H1 (cell line): ENCODE results near the gene OR4K15. TPM values are rescaled to one million over a fixed set of nuclear protein-coding genes. Genes with fewer than 3 reads are reported as not detected.

Experiments used
- CTCF ChIA-PET: fragments of 300-600 bp; sonication (Branson Sonifier 250); formaldehyde crosslinking; loops from one replicate; lab custom pipeline; 2021; ENCODE audit not compliant: partially characterized antibody; lab: Charles Lee
- POLR2A ChIA-PET: fragments of 300-600 bp; sonication (Branson Sonifier 250); formaldehyde crosslinking; loops from one replicate; lab custom pipeline; 2021; ENCODE audit warnings: inconsistent platforms; ENCODE audit not compliant: partially characterized antibody; lab: Charles Lee
- DNase-seq, 2 experiments: peaks; one replicate each; pipeline versions ENCODE4 v3.0.0 to v3.0.0-alpha.2; 2010 to 2022; ENCODE audit warnings: low spot score in 2 of 2, low read depth in 1 of 2, mixed read lengths in 1 of 2
- FAIRE-seq: peaks from 2 replicates; lab custom pipeline; 2011; peaks lifted over from hg19 to GRCh38; lab: Jason Lieb, UNC
- H2AFZ ChIP-seq: 2 replicates; pipeline ENCODE4 v1.8.1; 2012; ENCODE audit warnings: low read length, inconsistent platforms
- H2AK5ac ChIP-seq: 2 replicates; pipeline ENCODE4 v1.6.1; 2013; ENCODE audit warnings: low read depth, low read length
- H2BK120ac ChIP-seq: replicated peaks from 2 replicates; pipeline ENCODE3; 2013; ENCODE audit warnings: low read depth, low read length, inconsistent platforms
- H2BK12ac ChIP-seq: 2 replicates; pipeline ENCODE4 v1.6.1; 2013; ENCODE audit warnings: low read depth, low read length
- H2BK15ac ChIP-seq: 2 replicates; pipeline ENCODE4 v1.6.1; 2013; ENCODE audit warnings: low read length
- H2BK20ac ChIP-seq: 2 replicates; pipeline ENCODE4 v1.6.1; 2013; ENCODE audit warnings: low read length
- H2BK5ac ChIP-seq: 2 replicates; pipeline ENCODE4 v1.6.1; 2013; ENCODE audit warnings: low read depth, low read length
- H3K14ac ChIP-seq: 2 replicates; pipeline ENCODE4 v1.6.1; 2013; ENCODE audit warnings: inconsistent platforms; ENCODE audit not compliant: insufficient read length
- H3K18ac ChIP-seq: 2 replicates; pipeline ENCODE4 v1.6.1; 2013; ENCODE audit warnings: low read length; ENCODE audit errors: extremely low read depth
- H3K23ac ChIP-seq: 2 replicates; pipeline ENCODE4 v1.6.1; 2013; ENCODE audit warnings: inconsistent platforms; ENCODE audit not compliant: insufficient read length
- H3K23me2 ChIP-seq: 2 replicates; pipeline ENCODE4 v1.6.1; 2013; ENCODE audit warnings: low read depth, low read length
- H3K27ac ChIP-seq: 2 replicates; pipeline ENCODE4 v1.6.1; 2011; ENCODE audit warnings: low read depth, low read length, inconsistent platforms
- H3K27me3 ChIP-seq, 4 experiments: replicated peaks in 1 of 4; 1 replicate in 1 of 4; 2 replicates in 3 of 4; pipeline versions ENCODE4 v1.6.1 to v1.8.1; 2011 to 2013; ENCODE audit warnings: low read length in 3 of 4, mild to moderate bottlenecking in 3 of 4, inconsistent platforms in 2 of 4, mixed read lengths in 2 of 4, moderate library complexity in 1 of 4; ENCODE audit not compliant: control insufficient read depth in 3 of 4, insufficient read depth in 3 of 4; ENCODE audit errors: extremely low read depth in 1 of 4
- H3K36me3 ChIP-seq, 4 experiments: 2 replicates each; pipeline versions ENCODE4 v1.6.1 to v1.8.1; 2011 to 2013; ENCODE audit warnings: mild to moderate bottlenecking in 4 of 4, low read length in 3 of 4, moderate library complexity in 2 of 4, control low read depth in 1 of 4, inconsistent platforms in 1 of 4; ENCODE audit not compliant: insufficient read depth in 4 of 4, control insufficient read depth in 2 of 4
- H3K4ac ChIP-seq: replicated peaks from 2 replicates; pipeline ENCODE3; 2013; ENCODE audit warnings: low read length, low read depth, mixed read lengths, inconsistent platforms; ENCODE audit not compliant: insufficient read length
- H3K4me1 ChIP-seq, 4 experiments: replicated peaks in 1 of 4; 1 replicate in 1 of 4; 2 replicates in 3 of 4; pipeline versions ENCODE4 v1.6.1 to v1.8.1; 2011 to 2013; ENCODE audit warnings: low read length in 3 of 4, inconsistent platforms in 2 of 4, mixed read lengths in 1 of 4; ENCODE audit not compliant: insufficient read depth in 4 of 4, control insufficient read depth in 3 of 4
- H3K4me2 ChIP-seq, 2 experiments: 2 replicates each; pipeline versions ENCODE4 v1.6.1 to v1.8.1; 2011 to 2013; ENCODE audit warnings: low read depth in 2 of 2, low read length in 2 of 2, control low read depth in 1 of 2, inconsistent platforms in 1 of 2, mild to moderate bottlenecking in 1 of 2; ENCODE audit not compliant: insufficient read depth in 1 of 2
- H3K4me3 ChIP-seq, 4 experiments: fragments of 200-600, 300-600 bp in 1 of 4; sonication (generic), shearing (Covaris generic), sonication (Bioruptor Twin) in 1 of 4; 2 replicates each; pipeline versions ENCODE4 v1.5.1 to v1.8.1; 2011 to 2016; ENCODE audit warnings: low read length in 4 of 4, low read depth in 3 of 4, control low read depth in 2 of 4, inconsistent platforms in 2 of 4, mild to moderate bottlenecking in 2 of 4, mixed read lengths in 1 of 4, moderate library complexity in 1 of 4; ENCODE audit not compliant: insufficient read depth in 2 of 4; ENCODE audit errors: extremely low read depth in 1 of 4
- H3K56ac ChIP-seq: replicated peaks from 2 replicates; pipeline ENCODE3; 2013; ENCODE audit warnings: low read depth, mild to moderate bottlenecking, mixed read lengths, low read length, inconsistent platforms; ENCODE audit not compliant: insufficient read length
- H3K79me1 ChIP-seq: 2 replicates; pipeline ENCODE4 v1.6.1; 2013; ENCODE audit warnings: low read depth, low read length, control low read depth
- H3K79me2 ChIP-seq, 2 experiments: 2 replicates each; pipeline versions ENCODE4 v1.6.1 to v1.8.1; 2012 to 2013; ENCODE audit warnings: low read length in 2 of 2, mild to moderate bottlenecking in 2 of 2, inconsistent platforms in 1 of 2; ENCODE audit not compliant: insufficient read depth in 2 of 2, control insufficient read depth in 1 of 2
- H3K9ac ChIP-seq, 4 experiments: replicated peaks in 1 of 4; 1 replicate in 1 of 4; 2 replicates in 3 of 4; pipeline versions ENCODE4 v1.6.1 to v1.8.1; 2011 to 2013; ENCODE audit warnings: low read depth in 3 of 4, low read length in 3 of 4, control low read depth in 2 of 4, mild to moderate bottlenecking in 2 of 4, moderate library complexity in 2 of 4, inconsistent platforms in 1 of 4; ENCODE audit errors: extremely low read depth in 1 of 4
- H3K9me3 ChIP-seq, 2 experiments: 2 replicates each; pipeline versions ENCODE4 v1.6.1 to v1.8.1; 2012 to 2013; ENCODE audit warnings: mild to moderate bottlenecking in 2 of 2, moderate library complexity in 2 of 2, control low read depth in 1 of 2, inconsistent platforms in 1 of 2, low read depth in 1 of 2, low read length in 1 of 2, mixed read lengths in 1 of 2; ENCODE audit not compliant: insufficient read depth in 2 of 2
- H4K20me1 ChIP-seq, 2 experiments: replicated peaks in 1 of 2; 2 replicates each; pipeline versions ENCODE3 to v1.8.1; 2011 to 2013; ENCODE audit warnings: inconsistent platforms in 2 of 2, low read length in 2 of 2, mild to moderate bottlenecking in 1 of 2; ENCODE audit not compliant: insufficient read depth in 2 of 2, control insufficient read depth in 1 of 2
- H4K5ac ChIP-seq: 2 replicates; pipeline ENCODE4 v1.6.1; 2013; ENCODE audit warnings: low read length, low read depth, mixed read lengths, inconsistent platforms; ENCODE audit not compliant: insufficient read length
- H4K8ac ChIP-seq: 2 replicates; pipeline ENCODE4 v1.8.0; 2013; ENCODE audit warnings: mild to moderate bottlenecking, moderate library complexity, low read length, inconsistent platforms; ENCODE audit not compliant: insufficient read depth; ENCODE audit errors: extremely low read depth
- H4K91ac ChIP-seq: replicated peaks from 2 replicates; pipeline ENCODE3; 2013; ENCODE audit warnings: low read length, mixed read lengths, inconsistent platforms; ENCODE audit not compliant: insufficient read length
- CBX8 ChIP-seq: fragments of 300-800, 300-1000 bp; sonication (generic); IDR thresholded peaks from 2 replicates; pipeline ENCODE4 v1.7.1; 2016; ENCODE audit warnings: low read depth, low read length, borderline replicate concordance
- GABPA ChIP-seq: IDR thresholded peaks from 2 replicates; pipeline ENCODE4 v1.6.1; 2011; ENCODE audit warnings: mild to moderate bottlenecking, low read length, moderate library complexity, borderline replicate concordance; ENCODE audit not compliant: insufficient read depth
- SRF ChIP-seq: IDR thresholded peaks from 2 replicates; pipeline ENCODE4 v1.6.1; 2011; ENCODE audit warnings: mild to moderate bottlenecking, low read depth, low read length, moderate library complexity
- TCF12 ChIP-seq: IDR thresholded peaks from 2 replicates; pipeline ENCODE4 v1.6.1; 2011; ENCODE audit warnings: low read depth, mild to moderate bottlenecking, low read length
- WGBS, 2 experiments: shearing (Covaris generic) in 1 of 2; methylation state at CpG; one replicate each; pipeline versions ENCODE4 v1.1.6 to v1.1.7; 2013 to 2015; ENCODE audit warnings: low lambda C conversion rate in 2 of 2, mixed read lengths in 2 of 2, inconsistent platforms in 1 of 2, low coverage in 1 of 2, missing lambda C conversion rate in 1 of 2; ENCODE audit not compliant: insufficient replicate concordance in 2 of 2, insufficient coverage in 1 of 2, insufficient read length in 1 of 2; ENCODE audit errors: extremely low coverage in 1 of 2, missing lambda C conversion rate in 1 of 2; 5-methylcytosine and 5-hydroxymethylcytosine counted together
- polyA plus RNA-seq, 7 experiments: library from polyadenylated mRNA; depleted of rRNA in 3 of 7; stranded (reverse) in 5 of 7; unstranded in 2 of 7; fragments of >200 nt in 5 of 7; fragments of 200-250 nt in 2 of 7; gene quantifications; 1 replicate in 5 of 7; 2 replicates in 1 of 7; 4 replicates in 1 of 7; pipeline versions ENCODE4 v1.2.1 to v1.2.3, GENCODE V29; 2011 to 2013; ENCODE audit warnings: missing spikeins in 2 of 7, mixed read lengths in 2 of 7
- total RNA-seq: library from RNA; stranded (reverse); fragmentation: NEBNext Ultra II Directional; extraction: Animal tissue kit (Norgen Biotek cat#: 25700); gene quantifications from 2 replicates; pipeline ENCODE4 v1.2.1, GENCODE V29; 2021
- TF ChIP-seq, protein P1 (sequence below), 3 experiments: IDR thresholded peaks; 1 replicate in 2 of 3; 2 replicates in 1 of 3; pipeline versions ENCODE4 v1.5.1 to v1.6.1; 2011; ENCODE audit warnings: low read length in 3 of 3, mild to moderate bottlenecking in 3 of 3, inconsistent platforms in 2 of 3, low read depth in 1 of 3, moderate library complexity in 1 of 3; ENCODE audit not compliant: insufficient read depth in 1 of 3; ENCODE audit errors: control extremely low read depth in 1 of 3
- TF ChIP-seq, protein P2 (sequence below): IDR thresholded peaks from 2 replicates; pipeline ENCODE4 v1.6.1; 2012; ENCODE audit warnings: inconsistent platforms

The OR4K15 gene
- total and polyA plus RNA-seq, 2 of the 8 experiments (the other 6 are each of a cell fraction or from before 2014, with no cell fraction given) = not detected

DNA sequence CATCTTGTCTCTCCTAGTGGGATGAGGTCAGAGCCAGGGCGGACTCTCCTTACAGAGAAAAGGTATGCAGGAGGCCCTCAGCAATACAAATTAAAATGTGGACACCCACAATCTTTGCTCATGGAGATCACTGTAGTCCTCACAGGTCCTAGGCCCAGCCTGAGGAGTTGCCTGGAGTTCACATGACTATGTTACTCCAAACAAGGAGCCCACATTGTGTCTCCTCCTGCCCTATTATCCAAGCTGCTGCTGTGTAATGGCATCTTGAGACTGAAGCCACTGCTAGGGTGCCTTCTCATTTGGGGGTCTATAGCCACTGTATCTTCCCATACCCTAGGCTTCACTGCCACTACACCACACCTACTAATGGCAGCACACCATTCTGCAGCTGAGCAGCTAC, 33.7 kb upstream of the OR4K15 start:
- Histone ChIP-seq H3K4me3 (no peak overlapping the region), H3K23ac (no peak overlapping the region), H4K5ac (no peak overlapping the region), H3K27ac (no peak overlapping the region), H3K14ac (no peak overlapping the region), H2BK5ac (no peak overlapping the region), H2AFZ (no peak overlapping the region), H3K23me2 (no peaks in the 10 kb centered on the region), H3K18ac (no peak overlapping the region), H3K27me3 (no peaks in the 10 kb centered on the region), H3K56ac (no peak overlapping the region), H3K79me2 (no peaks in the 10 kb centered on the region), H3K9ac (no peak overlapping the region), H2BK20ac (no peak overlapping the region), H3K9me3 (peaks cover 29 to 37% of the 10 kb centered on the region in 2 experiments), H2BK120ac (no peak overlapping the region), H4K91ac (no peak overlapping the region), H3K36me3 (no peaks in the 10 kb centered on the region), H4K8ac (no peak overlapping the region), H3K4me1 (no peaks in the 10 kb centered on the region), H4K20me1 (no peaks in the 10 kb centered on the region), H2AK5ac (no peak overlapping the region), H3K4ac (no peak overlapping the region), H3K79me1 (no peaks in the 10 kb centered on the region), H2BK15ac (no peak overlapping the region), H3K4me2 (no peak overlapping the region), H2BK12ac (no peak overlapping the region)
- ChIA-PET POLR2A (no interaction called here), CTCF (no interaction called here)
- DNase-seq (no peak), FAIRE-seq (no peak)
- WGBS, 2 experiments = 83% methylated on average over 1 of the region's 1 CpG; no CpG with 5 or more reads in 1 of the 2 experiments
- TF ChIP-seq, protein P1, sequence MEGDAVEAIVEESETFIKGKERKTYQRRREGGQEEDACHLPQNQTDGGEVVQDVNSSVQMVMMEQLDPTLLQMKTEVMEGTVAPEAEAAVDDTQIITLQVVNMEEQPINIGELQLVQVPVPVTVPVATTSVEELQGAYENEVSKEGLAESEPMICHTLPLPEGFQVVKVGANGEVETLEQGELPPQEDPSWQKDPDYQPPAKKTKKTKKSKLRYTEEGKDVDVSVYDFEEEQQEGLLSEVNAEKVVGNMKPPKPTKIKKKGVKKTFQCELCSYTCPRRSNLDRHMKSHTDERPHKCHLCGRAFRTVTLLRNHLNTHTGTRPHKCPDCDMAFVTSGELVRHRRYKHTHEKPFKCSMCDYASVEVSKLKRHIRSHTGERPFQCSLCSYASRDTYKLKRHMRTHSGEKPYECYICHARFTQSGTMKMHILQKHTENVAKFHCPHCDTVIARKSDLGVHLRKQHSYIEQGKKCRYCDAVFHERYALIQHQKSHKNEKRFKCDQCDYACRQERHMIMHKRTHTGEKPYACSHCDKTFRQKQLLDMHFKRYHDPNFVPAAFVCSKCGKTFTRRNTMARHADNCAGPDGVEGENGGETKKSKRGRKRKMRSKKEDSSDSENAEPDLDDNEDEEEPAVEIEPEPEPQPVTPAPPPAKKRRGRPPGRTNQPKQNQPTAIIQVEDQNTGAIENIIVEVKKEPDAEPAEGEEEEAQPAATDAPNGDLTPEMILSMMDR (IDR thresholded peaks at IDR 0.05; ENCODE audit: control extremely low read depth in 1 of 3, insufficient read depth in 1 of 3, low read depth in 1 of 3, low read length in 3 of 3) = no peak
- TF ChIP-seq CBX8 = no peak
- TF ChIP-seq, protein P2, sequence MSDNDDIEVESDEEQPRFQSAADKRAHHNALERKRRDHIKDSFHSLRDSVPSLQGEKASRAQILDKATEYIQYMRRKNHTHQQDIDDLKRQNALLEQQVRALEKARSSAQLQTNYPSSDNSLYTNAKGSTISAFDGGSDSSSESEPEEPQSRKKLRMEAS = no peak
- TF ChIP-seq TCF12 = no peak
- no peak for TF ChIP-seq GABPA
- no peak for TF ChIP-seq SRF
